ENCODE data around the gene MRTO4.

DNA sequence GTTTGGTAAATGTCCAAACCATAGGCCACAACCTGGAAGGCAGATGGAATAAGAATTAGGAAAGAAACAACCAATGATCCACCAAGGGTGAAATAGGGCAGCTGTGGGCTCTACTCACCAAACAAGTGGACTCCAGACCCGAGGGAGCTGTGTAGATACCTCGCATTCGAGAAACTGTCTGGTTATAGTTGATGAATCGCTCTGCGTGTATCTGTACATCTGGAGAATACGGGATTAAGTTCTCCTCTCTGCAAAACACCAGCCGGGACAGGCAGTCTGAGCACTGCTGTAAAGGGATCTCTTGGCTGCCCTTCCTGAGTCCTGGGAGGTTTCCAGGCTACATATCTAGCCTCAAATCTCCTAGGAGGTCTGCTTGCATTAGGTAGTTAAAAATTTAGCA, 32.2 kb upstream of the MRTO4 start:
- no peak for TF ChIP-seq EZH2 (IDR thresholded peaks at IDR 0.05; ENCODE audit: insufficient read depth, low read length)
- TF ChIP-seq, protein P1, sequence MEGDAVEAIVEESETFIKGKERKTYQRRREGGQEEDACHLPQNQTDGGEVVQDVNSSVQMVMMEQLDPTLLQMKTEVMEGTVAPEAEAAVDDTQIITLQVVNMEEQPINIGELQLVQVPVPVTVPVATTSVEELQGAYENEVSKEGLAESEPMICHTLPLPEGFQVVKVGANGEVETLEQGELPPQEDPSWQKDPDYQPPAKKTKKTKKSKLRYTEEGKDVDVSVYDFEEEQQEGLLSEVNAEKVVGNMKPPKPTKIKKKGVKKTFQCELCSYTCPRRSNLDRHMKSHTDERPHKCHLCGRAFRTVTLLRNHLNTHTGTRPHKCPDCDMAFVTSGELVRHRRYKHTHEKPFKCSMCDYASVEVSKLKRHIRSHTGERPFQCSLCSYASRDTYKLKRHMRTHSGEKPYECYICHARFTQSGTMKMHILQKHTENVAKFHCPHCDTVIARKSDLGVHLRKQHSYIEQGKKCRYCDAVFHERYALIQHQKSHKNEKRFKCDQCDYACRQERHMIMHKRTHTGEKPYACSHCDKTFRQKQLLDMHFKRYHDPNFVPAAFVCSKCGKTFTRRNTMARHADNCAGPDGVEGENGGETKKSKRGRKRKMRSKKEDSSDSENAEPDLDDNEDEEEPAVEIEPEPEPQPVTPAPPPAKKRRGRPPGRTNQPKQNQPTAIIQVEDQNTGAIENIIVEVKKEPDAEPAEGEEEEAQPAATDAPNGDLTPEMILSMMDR (IDR thresholded peaks at IDR 0.05; ENCODE audit: insufficient read depth, low read depth, low read length), result no peak
